ENCODE measurements around the gene PPCDC. TPM values are rescaled to one million over a fixed set of nuclear protein-coding genes. Genes with fewer than 3 reads are reported as not detected.

The PPCDC gene
- total RNA-seq, 1 donor from 2014 or later: 25.0 TPM

GRCh38 chr15:74995182-74995778 lies 28.1 kb upstream of the PPCDC start, which contains the start of gene SCAMP5:
Gene SCAMP5 (plus strand): TSS chr15:74995563. CDS start chr15:75011840, 16,277 bp downstream.
- Mint-ChIP-seq H3K9me3 (no peaks in the 10 kb centered on the region), H3K27me3 (ENCODE audit: insufficient read depth) (peaks cover 33% of the 10 kb centered on the region), H3K4me3 (peak within 1 kb of the TSS; percentile 70), H3K4me1 (ENCODE audit: low read depth) (peaks cover 4% of the 10 kb centered on the region), H3K27ac (no peak within 1 kb of the TSS), H3K36me3 (ENCODE audit: low read depth) (no peaks in the 10 kb centered on the region)
- intact Hi-C loops (cut with micrococcal nuclease): loop anchor here (1.0 kb wide), 4 partner anchors 11 to 209 kb away; partner anchors contain the start of genes PPCDC and RPP25
- DNase-seq (ENCODE audit: low spot score): peak; percentile 92

- Mint-ChIP-seq H3K36me3 (ENCODE audit: low read depth) (no peaks in the 10 kb centered on the region), H3K9me3 (no peaks in the 10 kb centered on the region), H3K27me3 (ENCODE audit: insufficient read depth) (peaks cover 29% of the 10 kb centered on the region), H3K27ac (no peak overlapping the region), H3K4me1 (ENCODE audit: low read depth) (peaks cover 4% of the 10 kb centered on the region), H3K4me3 (peak overlapping the region; percentile 70)
- intact Hi-C loops (cut with micrococcal nuclease): loop anchor here (1.0 kb wide), 4 partner anchors 12 to 208 kb away; partner anchors contain the start of genes PPCDC and RPP25
- DNase-seq (ENCODE audit: low spot score): no peak
Observed at GRCh38 chr15:74995779-74996765, 27.3 kb upstream of the PPCDC start.

GRCh38 chr15:74997141-74997540 lies 26.2 kb upstream of the PPCDC start:
- intact Hi-C loops (cut with micrococcal nuclease): no loop called here
- Mint-ChIP-seq H3K4me3 (no peak overlapping the region), H3K27me3 (ENCODE audit: insufficient read depth) (peaks cover 29% of the 10 kb centered on the region), H3K4me1 (ENCODE audit: low read depth) (peaks cover 4% of the 10 kb centered on the region), H3K27ac (no peak overlapping the region), H3K9me3 (no peaks in the 10 kb centered on the region), H3K36me3 (ENCODE audit: low read depth) (no peaks in the 10 kb centered on the region)
- DNase-seq (ENCODE audit: low spot score): no peak

- H3K4me3 Mint-ChIP-seq: no peak overlapping the region
- intact Hi-C loops (cut with micrococcal nuclease): no loop called here
- DNase-seq (ENCODE audit: low spot score): no peak
- H3K4me1 Mint-ChIP-seq (ENCODE audit: low read depth): peaks cover 4% of the 10 kb centered on the region
- H3K27ac Mint-ChIP-seq: no peak overlapping the region
- H3K36me3 Mint-ChIP-seq (ENCODE audit: low read depth): no peaks in the 10 kb centered on the region
- H3K9me3 Mint-ChIP-seq: no peaks in the 10 kb centered on the region
- H3K27me3 Mint-ChIP-seq (ENCODE audit: insufficient read depth): peaks cover 29% of the 10 kb centered on the region
Observed at GRCh38 chr15:74997543-74997942, 25.8 kb upstream of the PPCDC start.

- no peak overlapping the region for H3K4me3 Mint-ChIP-seq
- no peaks in the 10 kb centered on the region for H3K4me1 Mint-ChIP-seq (ENCODE audit: low read depth)
- no peak for DNase-seq (ENCODE audit: low spot score)
- no peak overlapping the region for H3K27ac Mint-ChIP-seq
- H3K9me3 Mint-ChIP-seq: no peaks in the 10 kb centered on the region
- peaks cover 25% of the 10 kb centered on the region for H3K27me3 Mint-ChIP-seq (ENCODE audit: insufficient read depth)
- no peaks in the 10 kb centered on the region for H3K36me3 Mint-ChIP-seq (ENCODE audit: low read depth)
- intact Hi-C loops (cut with micrococcal nuclease): no loop called here
Observed at GRCh38 chr15:75001310-75001709, 22.1 kb upstream of the PPCDC start.

GRCh38 chr15:75002398-75002797 lies 21.0 kb upstream of the PPCDC start:
- no peak for DNase-seq (ENCODE audit: low spot score)
- H3K36me3 Mint-ChIP-seq (ENCODE audit: low read depth): no peaks in the 10 kb centered on the region
- peaks cover 14% of the 10 kb centered on the region for H3K27me3 Mint-ChIP-seq (ENCODE audit: insufficient read depth)
- H3K4me1 Mint-ChIP-seq (ENCODE audit: low read depth): no peaks in the 10 kb centered on the region
- H3K9me3 Mint-ChIP-seq: no peaks in the 10 kb centered on the region
- no peak overlapping the region for H3K4me3 Mint-ChIP-seq
- intact Hi-C loops (cut with micrococcal nuclease): no loop called here
- H3K27ac Mint-ChIP-seq: no peak overlapping the region

- Mint-ChIP-seq H3K27me3 (ENCODE audit: insufficient read depth) (peaks cover 16% of the 10 kb centered on the region), H3K9me3 (no peaks in the 10 kb centered on the region), H3K36me3 (ENCODE audit: low read depth) (no peaks in the 10 kb centered on the region), H3K4me1 (ENCODE audit: low read depth) (no peaks in the 10 kb centered on the region), H3K27ac (no peak overlapping the region), H3K4me3 (no peak overlapping the region)
- DNase-seq (ENCODE audit: low spot score): no peak
- intact Hi-C loops (cut with micrococcal nuclease): no loop called here
Observed at GRCh38 chr15:75007216-75007615, 16.2 kb upstream of the PPCDC start.

GRCh38 chr15:75008221-75008625 lies 15.2 kb upstream of the PPCDC start:
- Mint-ChIP-seq H3K27me3 (ENCODE audit: insufficient read depth) (peaks cover 16% of the 10 kb centered on the region), H3K4me1 (ENCODE audit: low read depth) (no peaks in the 10 kb centered on the region), H3K4me3 (no peak overlapping the region), H3K9me3 (no peaks in the 10 kb centered on the region), H3K27ac (no peak overlapping the region), H3K36me3 (ENCODE audit: low read depth) (no peaks in the 10 kb centered on the region)
- intact Hi-C loops (cut with micrococcal nuclease): no loop called here
- no peak for DNase-seq (ENCODE audit: low spot score)

- Mint-ChIP-seq H3K4me1 (ENCODE audit: low read depth) (no peaks in the 10 kb centered on the region), H3K27me3 (ENCODE audit: insufficient read depth) (peaks cover 16% of the 10 kb centered on the region), H3K9me3 (no peaks in the 10 kb centered on the region), H3K4me3 (no peak overlapping the region), H3K36me3 (ENCODE audit: low read depth) (no peaks in the 10 kb centered on the region), H3K27ac (no peak overlapping the region)
- intact Hi-C loops (cut with micrococcal nuclease): no loop called here
- DNase-seq (ENCODE audit: low spot score): no peak
Observed at GRCh38 chr15:75008629-75009326, 14.6 kb upstream of the PPCDC start.

GRCh38 chr15:75016431-75016830 lies 7.0 kb upstream of the PPCDC start:
- Mint-ChIP-seq H3K27ac (no peak overlapping the region), H3K36me3 (ENCODE audit: low read depth) (no peaks in the 10 kb centered on the region), H3K4me3 (no peak overlapping the region), H3K27me3 (ENCODE audit: insufficient read depth) (peaks cover 5% of the 10 kb centered on the region), H3K4me1 (ENCODE audit: low read depth) (no peaks in the 10 kb centered on the region), H3K9me3 (no peaks in the 10 kb centered on the region)
- intact Hi-C loops (cut with micrococcal nuclease): no loop called here
- DNase-seq (ENCODE audit: low spot score): no peak

GRCh38 chr15:75019916-75020315 lies 3.5 kb upstream of the PPCDC start:
- no peak overlapping the region for H3K4me3 Mint-ChIP-seq
- intact Hi-C loops (cut with micrococcal nuclease): loop anchor here (5.0 to 10.0 kb wide), 3 partner anchors 233 to 432 kb away; partner anchors contain the start of gene SIN3A

GRCh38 chr15:75021341-75021740 lies 2.0 kb upstream of the PPCDC start:
- Mint-ChIP-seq H3K4me3 (no peak overlapping the region), H3K4me1 (ENCODE audit: low read depth) (peaks cover 23% of the 10 kb centered on the region), H3K27me3 (ENCODE audit: insufficient read depth) (no peaks in the 10 kb centered on the region), H3K27ac (no peak overlapping the region), H3K36me3 (ENCODE audit: low read depth) (no peaks in the 10 kb centered on the region), H3K9me3 (no peaks in the 10 kb centered on the region)
- intact Hi-C loops (cut with micrococcal nuclease): loop anchor here (5.0 to 10.0 kb wide), 3 partner anchors 234 to 431 kb away; partner anchors contain the start of gene SIN3A
- DNase-seq (ENCODE audit: low spot score): no peak

More at GRCh38 chr15:75019916-75020315, 3.5 kb upstream of the PPCDC start:
- no peak for DNase-seq (ENCODE audit: low spot score)
- H3K9me3 Mint-ChIP-seq: no peaks in the 10 kb centered on the region
- no peaks in the 10 kb centered on the region for H3K27me3 Mint-ChIP-seq (ENCODE audit: insufficient read depth)
- H3K36me3 Mint-ChIP-seq (ENCODE audit: low read depth): no peaks in the 10 kb centered on the region
- H3K4me1 Mint-ChIP-seq (ENCODE audit: low read depth): peaks cover 11% of the 10 kb centered on the region
- H3K27ac Mint-ChIP-seq: no peak overlapping the region
